Small intestine (tissue), 7 donors: ENCODE results near the gene CCDC197. TPM values are rescaled to one million over a fixed set of nuclear protein-coding genes. Genes with fewer than 3 reads are reported as not detected.

Experiments
- DNase-seq, 2 donors: peaks; one replicate each; pipeline versions ENCODE4 v3.0.0 to v3.0.0-alpha.2; 2013
- FAIRE-seq: peaks from 2 replicates; lab custom pipeline; 2012; peaks lifted over from hg19 to GRCh38; lab: Jason Lieb, UNC
- H3K27ac ChIP-seq, 3 donors: one replicate each; pipeline ENCODE4 v1.5.1; 2013; ENCODE audit warnings: low read length in 2 of 3, mild to moderate bottlenecking in 2 of 3, control low read depth in 1 of 3, inconsistent platforms in 1 of 3, low read depth in 1 of 3, moderate library complexity in 1 of 3
- H3K27me3 ChIP-seq, 3 donors: one replicate each; pipeline ENCODE4 v1.6.1; 2013; ENCODE audit warnings: low read length in 3 of 3, inconsistent platforms in 1 of 3; ENCODE audit not compliant: control insufficient read depth in 3 of 3, insufficient read depth in 3 of 3
- H3K36me3 ChIP-seq, 3 donors: one replicate each; pipeline ENCODE4 v1.6.1; 2013; ENCODE audit warnings: low read length in 3 of 3, inconsistent platforms in 1 of 3, low read depth in 1 of 3, mild to moderate bottlenecking in 1 of 3, moderate library complexity in 1 of 3; ENCODE audit not compliant: control insufficient read depth in 3 of 3, insufficient read depth in 2 of 3
- H3K4me1 ChIP-seq, 3 donors: one replicate each; pipeline ENCODE4 v1.6.1; 2013; ENCODE audit warnings: low read length in 2 of 3, inconsistent platforms in 1 of 3, low read depth in 1 of 3, mild to moderate bottlenecking in 1 of 3, moderate library complexity in 1 of 3; ENCODE audit not compliant: control insufficient read depth in 3 of 3, insufficient read depth in 2 of 3
- H3K4me3 ChIP-seq, 3 donors: one replicate each; pipeline ENCODE4 v1.5.1; 2013; ENCODE audit warnings: low read length in 3 of 3, control low read depth in 1 of 3, inconsistent platforms in 1 of 3, low read depth in 1 of 3, mild to moderate bottlenecking in 1 of 3, moderate library complexity in 1 of 3
- H3K9me3 ChIP-seq, 2 donors: one replicate each; pipeline ENCODE4 v1.6.1; 2013; ENCODE audit warnings: low read depth in 1 of 2, low read length in 1 of 2; ENCODE audit not compliant: control insufficient read depth in 2 of 2, insufficient read depth in 1 of 2
- WGBS, 3 donors: extraction: QIAGEN DNeasy Blood & Tissue Kit; methylation state at CpG; one replicate each; pipeline ENCODE4 v1.1.7; 2013; 5-methylcytosine and 5-hydroxymethylcytosine counted together
- polyA plus RNA-seq, 4 donors: library from polyadenylated mRNA; stranded (reverse) in 3 of 4; unstranded in 1 of 4; fragments of 200-250 nt in 3 of 4; fragments of 120-200 nt in 1 of 4; gene quantifications; one replicate each; pipeline versions ENCODE4 v1.2.1 to v1.2.3, GENCODE V29; 2013
- donor health status: healthy with polysubstance abuse.
- donor health status: control.
- donor health status: control.
- donor health status: Bipolar disorder and iron deficiency.
- donor health status: healthy.

CCDC197 gene
- polyA plus RNA-seq, 4 donors, result not detected

- H3K4me1 ChIP-seq, result no peaks in the 10 kb centered on the region
- H3K36me3 ChIP-seq, result peaks cover 15 to 70% (median 17%) of the 10 kb centered on the region in 3 donors
- DNase-seq, result no peak
- H3K4me3 ChIP-seq, result no peak overlapping the region
- no peak overlapping the region for H3K27ac ChIP-seq
- WGBS, 3 donors, result 88 to 90% (median 90%) methylated on average over 19 of the region's 19 CpGs
- no peaks in the 10 kb centered on the region for H3K9me3 ChIP-seq
- no peak for FAIRE-seq
- no peaks in the 10 kb centered on the region for H3K27me3 ChIP-seq
These were observed 48.7 kb downstream of the CCDC197 start for GRCh38 chr14:94045563-94046345.

GRCh38 chr14:94046696-94047250 is 49.7 kb downstream of the CCDC197 start:
- H3K36me3 ChIP-seq, result peaks cover 16 to 75% (median 22%) of the 10 kb centered on the region in 3 donors
- DNase-seq, result no peak

GRCh38 chr14:94047581-94047980 is 50.5 kb downstream of the CCDC197 start:
- Histone ChIP-seq H3K9me3 (no peaks in the 10 kb centered on the region), H3K4me3 (no peak overlapping the region), H3K27me3 (no peaks in the 10 kb centered on the region), H3K4me1 (no peaks in the 10 kb centered on the region), H3K36me3 (peaks cover 22 to 81% (median 22%) of the 10 kb centered on the region in 3 donors), H3K27ac (no peak overlapping the region)
- 95 to 98% (median 95%) methylated on average over 3 of the region's 3 CpGs for WGBS, 3 donors
- FAIRE-seq, result no peak
- no peak for DNase-seq

More at GRCh38 chr14:94046696-94047250, 49.7 kb downstream of the CCDC197 start:
- no peaks in the 10 kb centered on the region for H3K9me3 ChIP-seq
- no peak overlapping the region for H3K4me3 ChIP-seq
- H3K27me3 ChIP-seq, result no peaks in the 10 kb centered on the region
- no peak for FAIRE-seq
- 75 to 86% (median 82%) methylated on average over 7 of the region's 7 CpGs for WGBS, 3 donors
- no peaks in the 10 kb centered on the region for H3K4me1 ChIP-seq
- no peak overlapping the region for H3K27ac ChIP-seq

- Histone ChIP-seq H3K9me3 (no peaks in the 10 kb centered on the region), H3K27me3 (no peaks in the 10 kb centered on the region), H3K27ac (no peak overlapping the region), H3K36me3 (peaks cover 23 to 78% (median 25%) of the 10 kb centered on the region in 3 donors), H3K4me3 (no peak overlapping the region), H3K4me1 (no peaks in the 10 kb centered on the region)
- no peak for DNase-seq
- FAIRE-seq, result no peak
- WGBS, 3 donors, result 83 to 87% (median 84%) methylated on average over 10 of the region's 10 CpGs
These were observed 51.9 kb downstream of the CCDC197 start for GRCh38 chr14:94048691-94049624.

GRCh38 chr14:94049625-94050023 is 52.5 kb downstream of the CCDC197 start:
- Histone ChIP-seq H3K4me3 (no peak overlapping the region), H3K27me3 (no peaks in the 10 kb centered on the region), H3K9me3 (no peaks in the 10 kb centered on the region), H3K36me3 (peaks cover 23 to 76% (median 25%) of the 10 kb centered on the region in 3 donors), H3K27ac (no peak overlapping the region), H3K4me1 (no peaks in the 10 kb centered on the region)
- WGBS, 3 donors, result 49 to 95% (median 91%) methylated on average over 2 of the region's 2 CpGs
- no peak for FAIRE-seq
- DNase-seq, result no peak

- no peak overlapping the region for H3K4me3 ChIP-seq
- peaks cover 20 to 80% (median 25%) of the 10 kb centered on the region in 3 donors for H3K36me3 ChIP-seq
- FAIRE-seq (no peak), DNase-seq (no peak)
- H3K27me3 ChIP-seq, result no peaks in the 10 kb centered on the region
- H3K9me3 ChIP-seq, result no peaks in the 10 kb centered on the region
- H3K4me1 ChIP-seq, result no peaks in the 10 kb centered on the region
- H3K27ac ChIP-seq, result no peak overlapping the region
- WGBS, 3 donors, result 89 to 96% (median 93%) methylated on average over 6 of the region's 6 CpGs
These were observed 53.3 kb downstream of the CCDC197 start for GRCh38 chr14:94050231-94050880.

GRCh38 chr14:94051115-94051514 is 54.0 kb downstream of the CCDC197 start:
- no peak overlapping the region for H3K4me3 ChIP-seq
- H3K27me3 ChIP-seq, result no peaks in the 10 kb centered on the region
- FAIRE-seq (no peak), DNase-seq (peak; percentile 11 to 51)
- no peaks in the 10 kb centered on the region for H3K9me3 ChIP-seq
- H3K4me1 ChIP-seq, result no peaks in the 10 kb centered on the region
- peaks cover 20 to 75% (median 25%) of the 10 kb centered on the region in 3 donors for H3K36me3 ChIP-seq
- WGBS, 3 donors, result 61 to 73% (median 72%) methylated on average over 9 of the region's 9 CpGs
- H3K27ac ChIP-seq, result no peak overlapping the region

GRCh38 chr14:94051779-94052178 is 54.7 kb downstream of the CCDC197 start:
- no peak for DNase-seq
- peaks cover 22 to 74% (median 23%) of the 10 kb centered on the region in 3 donors for H3K36me3 ChIP-seq
- no peak overlapping the region for H3K4me3 ChIP-seq
- no peaks in the 10 kb centered on the region for H3K4me1 ChIP-seq
- no peak for FAIRE-seq
- no peak overlapping the region for H3K27ac ChIP-seq
- no peaks in the 10 kb centered on the region for H3K9me3 ChIP-seq
- no peaks in the 10 kb centered on the region for H3K27me3 ChIP-seq
- WGBS, 3 donors, result 91 to 95% (median 93%) methylated on average over 3 of the region's 3 CpGs
